K562 (cell line): ENCODE data around the gene MED13L. TPM values are rescaled to one million over a fixed set of nuclear protein-coding genes. Genes with fewer than 3 reads are reported as not detected.

Source experiments
- ARNT ChIP-seq, 2 experiments: fragments of 450-650 bp; IDR thresholded peaks; 2 replicates each; pipeline ENCODE4 v1.6.1; 2016; ENCODE audit warnings: mild to moderate bottlenecking in 1 of 2
- BMI1 ChIP-seq: fragments of 150-350 bp; IDR thresholded peaks from 2 replicates; pipeline ENCODE4 v1.6.1; 2014; ENCODE audit warnings: low read length
- CBX1 ChIP-seq: sonication (generic); IDR thresholded peaks from 2 replicates; pipeline ENCODE4 v1.6.1; 2016; ENCODE audit warnings: antibody characterized with exemption, low read depth, mild to moderate bottlenecking
- CREBBP ChIP-seq: IDR thresholded peaks from one replicate; pipeline ENCODE4 v1.6.1; 2012; ENCODE audit warnings: low read depth, mild to moderate bottlenecking, control low read depth, inconsistent platforms, low read length
- DNMT1 ChIP-seq: fragments of 450-650 bp; IDR thresholded peaks from 2 replicates; pipeline ENCODE4 v1.6.1; 2016; ENCODE audit warnings: antibody characterized with exemption, mild to moderate bottlenecking
- FOXK1 ChIP-seq: sonication (generic); formaldehyde crosslinking; IDR thresholded peaks from 2 replicates; pipeline ENCODE4 v1.8.0; 2022; ENCODE audit warnings: missing genetic modification reagents, mild to moderate bottlenecking, borderline replicate concordance
- HDAC3 ChIP-seq: fragments of 450-650 bp; IDR thresholded peaks from 2 replicates; pipeline ENCODE4 v1.6.1; 2018; ENCODE audit warnings: borderline replicate concordance, mild to moderate bottlenecking, moderate library complexity; ENCODE audit not compliant: partially characterized antibody
- MAZ ChIP-seq, 2 experiments: fragments of 450-650 bp in 1 of 2; sonication (generic) in 1 of 2; formaldehyde crosslinking; IDR thresholded peaks in 1 of 2; conservative IDR thresholded peaks in 1 of 2; 2 replicates each; pipeline versions ENCODE4 v1.4.0 to v1.5.0; 2020; ENCODE audit warnings: mild to moderate bottlenecking in 1 of 2, missing genetic modification reagents in 1 of 2
- MTA2 ChIP-seq: fragments of 450-650 bp; IDR thresholded peaks from 2 replicates; pipeline ENCODE4 v1.6.1; 2016; ENCODE audit warnings: low read depth
- NONO ChIP-seq, 2 experiments: fragments of 200-400 bp in 1 of 2; fragments of 450-650 bp in 1 of 2; formaldehyde crosslinking in 1 of 2; IDR thresholded peaks; 2 replicates each; pipeline ENCODE4 v1.6.1; 2017; ENCODE audit warnings: low read depth in 2 of 2, mild to moderate bottlenecking in 2 of 2, moderate library complexity in 2 of 2, low read length in 1 of 2
- PURB ChIP-seq: sonication (generic); formaldehyde crosslinking; IDR thresholded peaks from 2 replicates; pipeline ENCODE4 v1.9.0; 2021; ENCODE audit warnings: low read depth, mild to moderate bottlenecking, missing genetic modification reagents
- RUNX1 ChIP-seq: sonication (generic); IDR thresholded peaks from 2 replicates; pipeline ENCODE4 v1.6.1; 2016; ENCODE audit warnings: antibody characterized with exemption, low read depth
- SP2 ChIP-seq: IDR thresholded peaks from 2 replicates; pipeline ENCODE4 v1.6.1; 2011; ENCODE audit warnings: mild to moderate bottlenecking, low read depth, low read length, moderate library complexity; ENCODE audit not compliant: poor library complexity, severe bottlenecking; ENCODE audit errors: extremely low read depth
- TCF7L2 ChIP-seq: fragments of 150-350 bp; IDR thresholded peaks from 2 replicates; pipeline ENCODE4 v1.6.1; 2016; ENCODE audit warnings: low read depth, mild to moderate bottlenecking, low read length, moderate library complexity
- ZNF764 ChIP-seq: fragments of 250-450 bp; sonication (Bioruptor Pico); IDR thresholded peaks from 2 replicates; pipeline ENCODE4 v1.4.0; 2020; ENCODE audit warnings: low read depth, mild to moderate bottlenecking, moderate library complexity
- polyA plus RNA-seq, 8 experiments: library from polyadenylated mRNA; depleted of rRNA in 4 of 8; stranded (reverse) in 5 of 8; unstranded in 3 of 8; fragments of >200 nt; fragmentation: Nextera tagmentation in 2 of 8; fragmentation: Illumina TruSeq in 1 of 8; extraction: Ambion mirVana in 2 of 8; extraction: Trizol in 1 of 8; gene quantifications; 2 replicates each; pipeline versions ENCODE4 v1.2.1 to v1.2.3, GENCODE V29; 2011 to 2014; ENCODE audit warnings: inconsistent platforms in 1 of 8, missing spikeins in 1 of 8
- total RNA-seq, 7 experiments: library from RNA; depleted of rRNA in 6 of 7; stranded (reverse); fragments of >200 nt in 6 of 7; fragmentation: Illumina TruSeq in 2 of 7; extraction: Trizol in 2 of 7; gene quantifications; 2 replicates each; pipeline versions ENCODE4 v1.2.1 to v1.2.3, GENCODE V29; 2011 to 2021; ENCODE audit warnings: low replicate concordance in 1 of 7
- TF ChIP-seq, protein P1 (sequence below): fragments of 450-650 bp; IDR thresholded peaks from 2 replicates; pipeline ENCODE4 v1.6.1; 2016; ENCODE audit warnings: low read depth
- TF ChIP-seq, protein P2 (sequence below), 2 experiments: IDR thresholded peaks; 2 replicates each; pipeline ENCODE4 v1.6.1; 2012; ENCODE audit warnings: improper control_type of control experiment in 2 of 2, low read depth in 2 of 2, low read length in 2 of 2, borderline replicate concordance in 1 of 2

The MED13L gene
- total and polyA plus RNA-seq, 9 of the 15 experiments (the other 6 are each of a cell fraction or from before 2014, with no cell fraction given), result 13.4 to 90.3 (median 36.9) TPM

DNA sequence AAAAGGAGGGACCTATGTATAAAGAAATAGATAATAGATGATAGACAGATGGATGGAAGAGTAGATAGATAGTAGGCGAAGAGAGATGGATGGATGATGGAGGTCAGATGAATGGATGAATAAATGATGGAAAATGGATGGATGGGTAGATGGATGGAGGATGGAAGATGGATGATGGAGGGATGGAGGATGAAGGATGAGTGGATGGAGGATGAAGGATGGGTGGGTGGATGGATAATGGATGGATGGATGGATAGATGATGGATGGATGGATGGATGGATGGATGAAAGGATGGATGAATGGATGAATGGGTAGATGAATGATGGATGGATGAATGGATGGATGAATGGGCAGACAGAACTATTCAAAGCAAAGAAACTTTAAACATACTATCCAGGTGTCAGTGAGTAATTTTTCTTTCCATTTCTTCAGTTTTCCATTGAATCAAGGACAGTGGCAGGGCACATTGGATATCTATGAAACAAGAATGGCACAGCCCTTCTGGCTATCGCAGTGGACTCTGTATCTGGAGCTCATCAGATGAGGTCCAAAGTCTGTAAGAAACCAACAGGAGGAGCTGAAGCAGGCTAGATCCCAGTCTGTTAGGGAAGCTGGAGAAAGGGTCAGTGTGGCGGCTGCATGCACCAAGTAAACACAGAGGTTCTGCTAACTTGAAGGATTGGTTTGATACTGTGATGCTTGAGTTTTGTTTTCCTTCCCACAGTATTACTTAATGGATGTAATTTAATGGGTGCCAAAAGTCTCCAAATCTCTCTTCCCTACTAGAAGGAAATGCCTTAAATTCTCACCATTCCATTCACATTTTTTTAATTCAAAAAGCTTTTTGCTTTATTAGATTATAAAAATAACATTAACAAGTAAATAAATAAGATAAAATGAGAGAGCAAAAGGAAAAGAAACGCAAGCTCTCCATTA lies 18.1 kb upstream of the MED13L start (continued):
- TF ChIP-seq, protein P1, sequence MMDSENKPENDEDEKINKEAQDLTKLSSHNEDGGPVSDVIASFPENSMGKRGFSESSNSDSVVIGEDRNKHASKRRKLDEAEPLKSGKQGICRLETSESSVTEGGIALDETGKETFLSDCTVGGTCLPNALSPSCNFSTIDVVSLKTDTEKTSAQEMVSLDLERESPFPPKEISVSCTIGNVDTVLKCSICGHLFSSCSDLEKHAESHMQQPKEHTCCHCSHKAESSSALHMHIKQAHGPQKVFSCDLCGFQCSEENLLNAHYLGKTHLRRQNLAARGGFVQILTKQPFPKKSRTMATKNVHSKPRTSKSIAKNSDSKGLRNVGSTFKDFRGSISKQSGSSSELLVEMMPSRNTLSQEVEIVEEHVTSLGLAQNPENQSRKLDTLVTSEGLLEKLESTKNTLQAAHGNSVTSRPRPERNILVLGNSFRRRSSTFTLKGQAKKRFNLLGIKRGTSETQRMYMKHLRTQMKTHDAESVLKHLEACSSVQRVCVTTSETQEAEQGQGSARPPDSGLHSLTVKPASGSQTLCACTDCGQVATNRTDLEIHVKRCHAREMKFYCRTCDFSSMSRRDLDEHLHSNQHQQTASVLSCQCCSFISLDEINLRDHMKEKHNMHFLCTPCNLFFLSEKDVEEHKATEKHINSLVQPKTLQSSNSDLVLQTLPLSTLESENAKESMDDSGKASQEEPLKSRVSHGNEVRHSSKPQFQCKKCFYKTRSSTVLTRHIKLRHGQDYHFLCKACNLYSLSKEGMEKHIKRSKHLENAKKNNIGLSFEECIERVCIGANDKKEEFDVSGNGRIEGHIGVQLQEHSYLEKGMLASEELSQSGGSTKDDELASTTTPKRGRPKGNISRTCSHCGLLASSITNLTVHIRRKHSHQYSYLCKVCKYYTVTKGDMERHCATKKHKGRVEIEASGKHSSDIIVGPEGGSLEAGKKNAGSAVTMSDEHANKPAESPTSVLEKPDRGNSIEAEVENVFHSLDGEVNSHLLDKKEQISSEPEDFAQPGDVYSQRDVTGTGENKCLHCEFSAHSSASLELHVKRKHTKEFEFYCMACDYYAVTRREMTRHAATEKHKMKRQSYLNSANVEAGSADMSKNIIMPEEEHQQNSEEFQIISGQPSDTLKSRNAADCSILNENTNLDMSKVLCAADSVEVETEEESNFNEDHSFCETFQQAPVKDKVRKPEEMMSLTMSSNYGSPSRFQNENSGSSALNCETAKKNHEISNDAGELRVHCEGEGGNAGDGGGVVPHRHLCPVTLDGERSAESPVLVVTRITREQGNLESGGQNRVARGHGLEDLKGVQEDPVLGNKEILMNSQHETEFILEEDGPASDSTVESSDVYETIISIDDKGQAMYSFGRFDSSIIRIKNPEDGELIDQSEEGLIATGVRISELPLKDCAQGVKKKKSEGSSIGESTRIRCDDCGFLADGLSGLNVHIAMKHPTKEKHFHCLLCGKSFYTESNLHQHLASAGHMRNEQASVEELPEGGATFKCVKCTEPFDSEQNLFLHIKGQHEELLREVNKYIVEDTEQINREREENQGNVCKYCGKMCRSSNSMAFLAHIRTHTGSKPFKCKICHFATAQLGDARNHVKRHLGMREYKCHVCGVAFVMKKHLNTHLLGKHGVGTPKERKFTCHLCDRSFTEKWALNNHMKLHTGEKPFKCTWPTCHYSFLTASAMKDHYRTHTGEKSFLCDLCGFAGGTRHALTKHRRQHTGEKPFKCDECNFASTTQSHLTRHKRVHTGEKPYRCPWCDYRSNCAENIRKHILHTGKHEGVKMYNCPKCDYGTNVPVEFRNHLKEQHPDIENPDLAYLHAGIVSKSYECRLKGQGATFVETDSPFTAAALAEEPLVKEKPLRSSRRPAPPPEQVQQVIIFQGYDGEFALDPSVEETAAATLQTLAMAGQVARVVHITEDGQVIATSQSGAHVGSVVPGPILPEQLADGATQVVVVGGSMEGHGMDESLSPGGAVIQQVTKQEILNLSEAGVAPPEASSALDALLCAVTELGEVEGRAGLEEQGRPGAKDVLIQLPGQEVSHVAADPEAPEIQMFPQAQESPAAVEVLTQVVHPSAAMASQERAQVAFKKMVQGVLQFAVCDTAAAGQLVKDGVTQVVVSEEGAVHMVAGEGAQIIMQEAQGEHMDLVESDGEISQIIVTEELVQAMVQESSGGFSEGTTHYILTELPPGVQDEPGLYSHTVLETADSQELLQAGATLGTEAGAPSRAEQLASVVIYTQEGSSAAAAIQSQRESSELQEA, result no peak
- no peak for TF ChIP-seq DNMT1
- TF ChIP-seq MAZ (CRISPR knock-in tag; conservative IDR thresholded peaks at IDR 0.05 in 1 of 2, IDR thresholded peaks at IDR 0.05 in 1 of 2), result no peak
- TF ChIP-seq MTA2, result no peak
- TF ChIP-seq CBX1, result no peak
- TF ChIP-seq ARNT (IDR thresholded peaks at IDR 0.05), result no peak
- no peak for TF ChIP-seq ZNF764
- TF ChIP-seq, protein P2, sequence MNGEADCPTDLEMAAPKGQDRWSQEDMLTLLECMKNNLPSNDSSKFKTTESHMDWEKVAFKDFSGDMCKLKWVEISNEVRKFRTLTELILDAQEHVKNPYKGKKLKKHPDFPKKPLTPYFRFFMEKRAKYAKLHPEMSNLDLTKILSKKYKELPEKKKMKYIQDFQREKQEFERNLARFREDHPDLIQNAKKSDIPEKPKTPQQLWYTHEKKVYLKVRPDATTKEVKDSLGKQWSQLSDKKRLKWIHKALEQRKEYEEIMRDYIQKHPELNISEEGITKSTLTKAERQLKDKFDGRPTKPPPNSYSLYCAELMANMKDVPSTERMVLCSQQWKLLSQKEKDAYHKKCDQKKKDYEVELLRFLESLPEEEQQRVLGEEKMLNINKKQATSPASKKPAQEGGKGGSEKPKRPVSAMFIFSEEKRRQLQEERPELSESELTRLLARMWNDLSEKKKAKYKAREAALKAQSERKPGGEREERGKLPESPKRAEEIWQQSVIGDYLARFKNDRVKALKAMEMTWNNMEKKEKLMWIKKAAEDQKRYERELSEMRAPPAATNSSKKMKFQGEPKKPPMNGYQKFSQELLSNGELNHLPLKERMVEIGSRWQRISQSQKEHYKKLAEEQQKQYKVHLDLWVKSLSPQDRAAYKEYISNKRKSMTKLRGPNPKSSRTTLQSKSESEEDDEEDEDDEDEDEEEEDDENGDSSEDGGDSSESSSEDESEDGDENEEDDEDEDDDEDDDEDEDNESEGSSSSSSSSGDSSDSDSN (IDR thresholded peaks at IDR 0.05; ENCODE audit: borderline replicate concordance in 1 of 2, low read depth in 2 of 2, low read length in 2 of 2), result no peak
- no peak for TF ChIP-seq NONO (IDR thresholded peaks at IDR 0.05; ENCODE audit: low read depth in 2 of 2, low read length in 1 of 2)
- TF ChIP-seq FOXK1 (CRISPR knock-in tag), result no peak
- TF ChIP-seq SP2, result no peak
- no peak for TF ChIP-seq TCF7L2
- no peak for TF ChIP-seq BMI1
- no peak for TF ChIP-seq PURB
- TF ChIP-seq CREBBP, result peak; percentile 50
- TF ChIP-seq RUNX1, result no peak
- TF ChIP-seq HDAC3, result no peak
